Activated gamma-delta T cell (primary cell): ENCODE results near the gene GATA1.
"Not testable (repeated sequence)": the region's sequence is repeated elsewhere in the genome, so short reads cannot be mapped to it uniquely, and the experiment has no call there.

Experiments
- DNase-seq: peaks from one replicate; lab custom pipeline; 2025; lab: John Stamatoyannopoulos, UW

The GATA1 gene

GRCh38 chrX:48814722-48815121 is 28.3 kb downstream of the GATA1 start:
- DNase-seq: no peak

- DNase-seq: no peak
Measured at GRCh38 chrX:48815266-48815665, 28.9 kb downstream of the GATA1 start.

- DNase-seq: no peak
Measured at GRCh38 chrX:48816014-48816810, 29.8 kb downstream of the GATA1 start.

GRCh38 chrX:48818098-48818497 is 31.7 kb downstream of the GATA1 start:
- no peak for DNase-seq

GRCh38 chrX:48818866-48819265 is 32.5 kb downstream of the GATA1 start:
- no peak for DNase-seq

GRCh38 chrX:48819394-48819793 is 33.0 kb downstream of the GATA1 start:
- DNase-seq: not testable (repeated sequence)

GRCh38 chrX:48823053-48823452 is 36.7 kb downstream of the GATA1 start:
- DNase-seq: no peak

- DNase-seq: no peak
Measured at GRCh38 chrX:48824066-48824465, 37.7 kb downstream of the GATA1 start.

- no peak for DNase-seq
Measured at GRCh38 chrX:48826135-48826875, 39.9 kb downstream of the GATA1 start, which contains the start of gene ERAS. ERAS (plus strand) TSS chrX:48826513; CDS start chrX:48829124, 2,611 bp downstream.

GRCh38 chrX:48826876-48827653 is 40.7 kb downstream of the GATA1 start:
- DNase-seq: no peak

GRCh38 chrX:48827654-48827968 is 41.2 kb downstream of the GATA1 start:
- DNase-seq: no peak

- no peak for DNase-seq
Measured at GRCh38 chrX:48829016-48829735, 42.8 kb downstream of the GATA1 start.

GRCh38 chrX:48831136-48831908 is 44.9 kb downstream of the GATA1 start:
- no peak for DNase-seq

GRCh38 chrX:48831909-48832291 is 45.5 kb downstream of the GATA1 start:
- DNase-seq: no peak

- no peak for DNase-seq
Measured at GRCh38 chrX:48833542-48834138, 47.2 kb downstream of the GATA1 start.

- DNase-seq: no peak
Measured at GRCh38 chrX:48834383-48834709, 48.0 kb downstream of the GATA1 start.

GRCh38 chrX:48835524-48836329 is 49.3 kb downstream of the GATA1 start, which contains the start of gene PCSK1N:
PCSK1N (minus strand) TSS chrX:48835610; CDS start chrX:48835532, 78 bp downstream.
- no peak for DNase-seq

GRCh38 chrX:48839686-48840085 is 53.3 kb downstream of the GATA1 start:
- DNase-seq: no peak
